Smooth muscle cell (in vitro differentiated cells): ENCODE results near the gene RAB5IF. TPM values are rescaled to one million over a fixed set of nuclear protein-coding genes. Genes with fewer than 3 reads are reported as not detected.

Source experiments
- DNase-seq: peaks from one replicate; lab custom pipeline; 2025; ENCODE audit not compliant: unreplicated experiment; lab: John Stamatoyannopoulos, UW
- H2AFZ ChIP-seq: fragments of 200-600 bp; sonication (generic); 2 replicates; pipeline ENCODE4 v1.6.0; 2016; ENCODE audit warnings: antibody characterized with exemption, low read depth, mild to moderate bottlenecking
- H3F3A ChIP-seq: fragments of 200-600 bp; sonication (generic); 2 replicates; pipeline ENCODE4 v1.6.0; 2017; ENCODE audit warnings: antibody characterized with exemption, low read depth
- H3K27ac ChIP-seq: fragments of 200-600 bp; sonication (generic); 2 replicates; pipeline ENCODE4 v1.5.1; 2016; ENCODE audit warnings: low read depth, mild to moderate bottlenecking
- H3K27me3 ChIP-seq: fragments of 200-600 bp; sonication (generic); 2 replicates; pipeline ENCODE4 v1.6.1; 2016; ENCODE audit warnings: low read depth, mild to moderate bottlenecking
- H3K36me3 ChIP-seq: fragments of 200-600 bp; sonication (generic); 2 replicates; pipeline ENCODE4 v1.5.1; 2016; ENCODE audit warnings: low read depth
- H3K4me1 ChIP-seq: fragments of 200-600 bp; sonication (generic); 2 replicates; pipeline ENCODE4 v1.5.1; 2016; ENCODE audit warnings: low read depth
- H3K4me2 ChIP-seq: fragments of 200-600 bp; sonication (generic); 2 replicates; pipeline ENCODE4 v1.6.0; 2016; ENCODE audit warnings: mild to moderate bottlenecking
- H3K4me3 ChIP-seq: fragments of 200-600 bp; sonication (generic); 2 replicates; pipeline ENCODE4 v1.5.1; 2016; ENCODE audit warnings: mild to moderate bottlenecking
- H3K79me2 ChIP-seq: fragments of 200-600 bp; sonication (generic); 2 replicates; pipeline ENCODE4 v1.6.0; 2016; ENCODE audit warnings: low read depth, mild to moderate bottlenecking
- H3K9ac ChIP-seq: fragments of 200-600 bp; sonication (generic); 2 replicates; pipeline ENCODE4 v1.6.0; 2016; ENCODE audit warnings: low read depth
- H3K9me3 ChIP-seq: fragments of 200-600 bp; sonication (generic); replicated peaks from 2 replicates; pipeline ENCODE4 v1.5.1; 2016; ENCODE audit warnings: low read depth
- H4K20me1 ChIP-seq: fragments of 200-600 bp; sonication (generic); 2 replicates; pipeline ENCODE4 v1.6.0; 2016; ENCODE audit warnings: low read depth
- CTCF ChIP-seq: fragments of 200-600 bp; sonication (generic); IDR thresholded peaks from 2 replicates; pipeline ENCODE4 v1.5.1; 2017; ENCODE audit warnings: borderline replicate concordance, mild to moderate bottlenecking, antibody characterized with exemption; ENCODE audit not compliant: insufficient read depth, poor library complexity, severe bottlenecking
- WGBS: methylation state at CpG from one replicate; pipeline ENCODE4 v1.1.7; 2016; ENCODE audit warnings: low lambda C conversion rate; 5-methylcytosine and 5-hydroxymethylcytosine counted together
- polyA plus RNA-seq: library from polyadenylated mRNA; unstranded; fragments of >200 nt; fragmentation: Nextera tagmentation; extraction: Ambion mirVana; gene quantifications from 2 replicates; pipeline ENCODE4 v1.2.1, GENCODE V29; 2016
- total RNA-seq: library from RNA; depleted of rRNA; stranded (reverse); fragments of >200 nt; gene quantifications from 2 replicates; pipeline ENCODE4 v1.2.3, GENCODE V29; 2014

RAB5IF gene
- total and polyA plus RNA-seq, 2 experiments from 2014 or later: 66.8 to 108 TPM

DNA sequence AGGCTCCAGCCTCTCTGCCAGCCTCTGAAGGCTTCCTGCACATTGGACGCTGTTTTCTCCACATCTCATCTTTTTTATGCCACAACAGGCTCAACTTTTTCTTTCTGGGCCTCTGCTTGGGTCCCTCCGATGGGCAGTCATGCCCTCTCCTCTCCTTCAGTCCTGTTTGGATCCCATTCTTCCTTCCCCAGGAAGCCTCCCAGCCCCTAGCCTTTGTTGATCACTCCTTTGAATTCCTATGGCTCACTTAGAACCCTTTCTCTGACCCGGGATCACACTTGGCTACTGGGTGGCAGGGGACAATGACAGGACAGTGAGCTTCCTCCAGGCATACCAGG lies 35.9 kb downstream of the RAB5IF start:
- H3K9ac ChIP-seq: no peak overlapping the region
- no peak overlapping the region for H3K4me3 ChIP-seq
- H3K79me2 ChIP-seq: no peaks in the 10 kb centered on the region
- H3K27me3 ChIP-seq: no peaks in the 10 kb centered on the region
- WGBS: 90% methylated on average over 3 of the region's 3 CpGs
- no peak overlapping the region for H3K27ac ChIP-seq
- DNase-seq: no peak
- H3F3A ChIP-seq: no peaks in the 10 kb centered on the region
- no peaks in the 10 kb centered on the region for H3K36me3 ChIP-seq
- H4K20me1 ChIP-seq: no peaks in the 10 kb centered on the region
- H3K4me1 ChIP-seq: peaks cover 5% of the 10 kb centered on the region
- no peak overlapping the region for H3K4me2 ChIP-seq
- no peaks in the 10 kb centered on the region for H3K9me3 ChIP-seq
- H2AFZ ChIP-seq: no peak overlapping the region
- TF ChIP-seq CTCF: no peak

DNA sequence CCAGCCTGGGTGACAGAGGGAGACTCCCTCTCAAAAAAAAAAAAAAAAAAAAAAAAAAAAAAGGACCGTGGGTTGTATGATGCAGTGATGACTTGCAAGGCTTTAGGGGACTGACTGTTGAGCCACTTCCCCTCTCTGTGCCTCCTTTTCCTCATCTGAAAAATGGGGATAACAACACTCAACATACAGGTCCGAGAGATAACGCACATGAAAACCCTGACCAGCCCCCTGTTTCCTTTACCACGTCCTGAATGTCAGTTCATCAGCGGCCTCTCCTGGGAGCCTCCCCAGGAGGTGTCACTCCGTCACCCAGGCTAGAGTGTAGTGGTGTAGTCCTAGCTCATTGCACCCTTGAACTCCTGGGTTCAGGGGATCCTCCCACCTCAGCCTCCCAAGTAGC lies 36.6 kb downstream of the RAB5IF start:
- Histone ChIP-seq H3K79me2 (no peaks in the 10 kb centered on the region), H2AFZ (no peak overlapping the region), H3F3A (no peaks in the 10 kb centered on the region), H3K27me3 (no peaks in the 10 kb centered on the region), H3K4me3 (no peak overlapping the region), H3K36me3 (no peaks in the 10 kb centered on the region), H3K4me1 (peaks cover 11% of the 10 kb centered on the region), H4K20me1 (no peaks in the 10 kb centered on the region), H3K27ac (no peak overlapping the region), H3K4me2 (no peak overlapping the region), H3K9ac (no peak overlapping the region), H3K9me3 (no peaks in the 10 kb centered on the region)
- 94% methylated on average over 6 of the region's 6 CpGs for WGBS
- no peak for DNase-seq
- no peak for TF ChIP-seq CTCF

DNA sequence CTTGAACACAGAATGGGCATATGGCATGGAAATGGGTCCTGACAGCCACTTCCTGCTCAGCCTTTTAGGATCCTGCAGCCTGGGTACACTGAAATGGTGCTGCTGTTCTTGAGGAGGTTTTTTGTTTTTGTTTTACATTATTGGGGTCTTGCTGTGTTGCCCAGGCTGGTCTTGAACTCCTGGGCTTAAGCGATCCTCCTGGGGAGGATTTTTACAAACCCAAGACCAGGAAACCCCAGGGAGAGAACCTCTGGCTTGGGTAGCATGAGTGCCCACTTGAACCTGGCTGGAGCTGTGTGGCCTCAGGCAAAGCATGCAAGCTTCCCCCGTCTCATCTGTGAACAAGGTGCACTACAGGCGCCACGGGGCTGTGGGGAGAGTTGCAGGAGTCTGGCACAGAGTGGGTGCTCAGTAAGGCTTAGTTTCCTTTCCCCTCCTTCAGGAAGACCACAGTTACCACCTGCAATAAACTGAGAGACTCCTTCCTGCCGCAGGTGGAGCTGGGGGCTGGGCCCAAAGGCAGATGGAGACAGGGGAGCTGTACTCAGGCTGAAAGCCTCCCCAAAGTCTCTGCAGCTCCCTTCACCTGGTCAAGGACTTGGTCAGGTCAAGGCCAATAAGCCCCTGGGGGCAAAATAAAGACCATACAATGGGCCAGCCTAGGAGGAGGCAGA lies 38.6 kb downstream of the RAB5IF start:
- Histone ChIP-seq H2AFZ (no peak overlapping the region), H3K4me1 (peaks cover 11% of the 10 kb centered on the region), H3K36me3 (no peaks in the 10 kb centered on the region), H3F3A (no peaks in the 10 kb centered on the region), H3K9me3 (no peaks in the 10 kb centered on the region), H4K20me1 (no peaks in the 10 kb centered on the region), H3K4me2 (no peak overlapping the region), H3K27ac (no peak overlapping the region), H3K4me3 (no peak overlapping the region), H3K9ac (no peak overlapping the region), H3K79me2 (no peaks in the 10 kb centered on the region), H3K27me3 (no peaks in the 10 kb centered on the region)
- no peak for DNase-seq
- 82% methylated on average over 5 of the region's 5 CpGs for WGBS
- no peak for TF ChIP-seq CTCF

GRCh38 chr20:36644706-36645095 lies 39.1 kb downstream of the RAB5IF start:
- H3K4me3 ChIP-seq: no peak overlapping the region
- H3K4me2 ChIP-seq: no peak overlapping the region
- no peak overlapping the region for H2AFZ ChIP-seq
- H3K27me3 ChIP-seq: no peaks in the 10 kb centered on the region
- H4K20me1 ChIP-seq: no peaks in the 10 kb centered on the region
- DNase-seq: no peak
- H3K9ac ChIP-seq: no peak overlapping the region
- no peaks in the 10 kb centered on the region for H3K9me3 ChIP-seq
- WGBS: 91% methylated on average over 7 of the region's 7 CpGs
- no peaks in the 10 kb centered on the region for H3F3A ChIP-seq
- H3K27ac ChIP-seq: no peak overlapping the region
- H3K79me2 ChIP-seq: no peaks in the 10 kb centered on the region
- no peaks in the 10 kb centered on the region for H3K36me3 ChIP-seq
- no peak for TF ChIP-seq CTCF
- H3K4me1 ChIP-seq: peaks cover 11% of the 10 kb centered on the region
